H1 (cell line): ENCODE measurements around the gene MT1H. TPM values are rescaled to one million over a fixed set of nuclear protein-coding genes. Genes with fewer than 3 reads are reported as not detected.
A peak's percentile ranks its signal among the peaks of the same experiment; 100 is the strongest.

Source experiments
- CTCF ChIA-PET: fragments of 300-600 bp; sonication (Branson Sonifier 250); formaldehyde crosslinking; loops from one replicate; lab custom pipeline; 2021; ENCODE audit not compliant: partially characterized antibody; lab: Charles Lee
- POLR2A ChIA-PET: fragments of 300-600 bp; sonication (Branson Sonifier 250); formaldehyde crosslinking; loops from one replicate; lab custom pipeline; 2021; ENCODE audit warnings: inconsistent platforms; ENCODE audit not compliant: partially characterized antibody; lab: Charles Lee
- DNase-seq, 2 experiments: peaks; one replicate each; pipeline versions ENCODE4 v3.0.0 to v3.0.0-alpha.2; 2010 to 2022; ENCODE audit warnings: low spot score in 2 of 2, low read depth in 1 of 2, mixed read lengths in 1 of 2
- FAIRE-seq: peaks from 2 replicates; lab custom pipeline; 2011; peaks lifted over from hg19 to GRCh38; lab: Jason Lieb, UNC
- H2AFZ ChIP-seq: 2 replicates; pipeline ENCODE4 v1.8.1; 2012; ENCODE audit warnings: low read length, inconsistent platforms
- H2AK5ac ChIP-seq: 2 replicates; pipeline ENCODE4 v1.6.1; 2013; ENCODE audit warnings: low read depth, low read length
- H2BK120ac ChIP-seq: replicated peaks from 2 replicates; pipeline ENCODE3; 2013; ENCODE audit warnings: low read depth, low read length, inconsistent platforms
- H2BK12ac ChIP-seq: 2 replicates; pipeline ENCODE4 v1.6.1; 2013; ENCODE audit warnings: low read depth, low read length
- H2BK15ac ChIP-seq: 2 replicates; pipeline ENCODE4 v1.6.1; 2013; ENCODE audit warnings: low read length
- H2BK20ac ChIP-seq: 2 replicates; pipeline ENCODE4 v1.6.1; 2013; ENCODE audit warnings: low read length
- H2BK5ac ChIP-seq: 2 replicates; pipeline ENCODE4 v1.6.1; 2013; ENCODE audit warnings: low read depth, low read length
- H3K14ac ChIP-seq: 2 replicates; pipeline ENCODE4 v1.6.1; 2013; ENCODE audit warnings: inconsistent platforms; ENCODE audit not compliant: insufficient read length
- H3K18ac ChIP-seq: 2 replicates; pipeline ENCODE4 v1.6.1; 2013; ENCODE audit warnings: low read length; ENCODE audit errors: extremely low read depth
- H3K23ac ChIP-seq: 2 replicates; pipeline ENCODE4 v1.6.1; 2013; ENCODE audit warnings: inconsistent platforms; ENCODE audit not compliant: insufficient read length
- H3K23me2 ChIP-seq: 2 replicates; pipeline ENCODE4 v1.6.1; 2013; ENCODE audit warnings: low read depth, low read length
- H3K27ac ChIP-seq: 2 replicates; pipeline ENCODE4 v1.6.1; 2011; ENCODE audit warnings: low read depth, low read length, inconsistent platforms
- H3K27me3 ChIP-seq, 4 experiments: replicated peaks in 1 of 4; 1 replicate in 1 of 4; 2 replicates in 3 of 4; pipeline versions ENCODE4 v1.6.1 to v1.8.1; 2011 to 2013; ENCODE audit warnings: low read length in 3 of 4, mild to moderate bottlenecking in 3 of 4, inconsistent platforms in 2 of 4, mixed read lengths in 2 of 4, moderate library complexity in 1 of 4; ENCODE audit not compliant: control insufficient read depth in 3 of 4, insufficient read depth in 3 of 4; ENCODE audit errors: extremely low read depth in 1 of 4
- H3K36me3 ChIP-seq, 4 experiments: 2 replicates each; pipeline versions ENCODE4 v1.6.1 to v1.8.1; 2011 to 2013; ENCODE audit warnings: mild to moderate bottlenecking in 4 of 4, low read length in 3 of 4, moderate library complexity in 2 of 4, control low read depth in 1 of 4, inconsistent platforms in 1 of 4; ENCODE audit not compliant: insufficient read depth in 4 of 4, control insufficient read depth in 2 of 4
- H3K4ac ChIP-seq: replicated peaks from 2 replicates; pipeline ENCODE3; 2013; ENCODE audit warnings: low read length, low read depth, mixed read lengths, inconsistent platforms; ENCODE audit not compliant: insufficient read length
- H3K4me1 ChIP-seq, 4 experiments: replicated peaks in 1 of 4; 1 replicate in 1 of 4; 2 replicates in 3 of 4; pipeline versions ENCODE4 v1.6.1 to v1.8.1; 2011 to 2013; ENCODE audit warnings: low read length in 3 of 4, inconsistent platforms in 2 of 4, mixed read lengths in 1 of 4; ENCODE audit not compliant: insufficient read depth in 4 of 4, control insufficient read depth in 3 of 4
- H3K4me2 ChIP-seq, 2 experiments: 2 replicates each; pipeline versions ENCODE4 v1.6.1 to v1.8.1; 2011 to 2013; ENCODE audit warnings: low read depth in 2 of 2, low read length in 2 of 2, control low read depth in 1 of 2, inconsistent platforms in 1 of 2, mild to moderate bottlenecking in 1 of 2; ENCODE audit not compliant: insufficient read depth in 1 of 2
- H3K4me3 ChIP-seq, 4 experiments: fragments of 200-600, 300-600 bp in 1 of 4; sonication (generic), shearing (Covaris generic), sonication (Bioruptor Twin) in 1 of 4; 2 replicates each; pipeline versions ENCODE4 v1.5.1 to v1.8.1; 2011 to 2016; ENCODE audit warnings: low read length in 4 of 4, low read depth in 3 of 4, control low read depth in 2 of 4, inconsistent platforms in 2 of 4, mild to moderate bottlenecking in 2 of 4, mixed read lengths in 1 of 4, moderate library complexity in 1 of 4; ENCODE audit not compliant: insufficient read depth in 2 of 4; ENCODE audit errors: extremely low read depth in 1 of 4
- H3K56ac ChIP-seq: replicated peaks from 2 replicates; pipeline ENCODE3; 2013; ENCODE audit warnings: low read depth, mild to moderate bottlenecking, mixed read lengths, low read length, inconsistent platforms; ENCODE audit not compliant: insufficient read length
- H3K79me1 ChIP-seq: 2 replicates; pipeline ENCODE4 v1.6.1; 2013; ENCODE audit warnings: low read depth, low read length, control low read depth
- H3K79me2 ChIP-seq, 2 experiments: 2 replicates each; pipeline versions ENCODE4 v1.6.1 to v1.8.1; 2012 to 2013; ENCODE audit warnings: low read length in 2 of 2, mild to moderate bottlenecking in 2 of 2, inconsistent platforms in 1 of 2; ENCODE audit not compliant: insufficient read depth in 2 of 2, control insufficient read depth in 1 of 2
- H3K9ac ChIP-seq, 4 experiments: replicated peaks in 1 of 4; 1 replicate in 1 of 4; 2 replicates in 3 of 4; pipeline versions ENCODE4 v1.6.1 to v1.8.1; 2011 to 2013; ENCODE audit warnings: low read depth in 3 of 4, low read length in 3 of 4, control low read depth in 2 of 4, mild to moderate bottlenecking in 2 of 4, moderate library complexity in 2 of 4, inconsistent platforms in 1 of 4; ENCODE audit errors: extremely low read depth in 1 of 4
- H3K9me3 ChIP-seq, 2 experiments: 2 replicates each; pipeline versions ENCODE4 v1.6.1 to v1.8.1; 2012 to 2013; ENCODE audit warnings: mild to moderate bottlenecking in 2 of 2, moderate library complexity in 2 of 2, control low read depth in 1 of 2, inconsistent platforms in 1 of 2, low read depth in 1 of 2, low read length in 1 of 2, mixed read lengths in 1 of 2; ENCODE audit not compliant: insufficient read depth in 2 of 2
- H4K20me1 ChIP-seq, 2 experiments: replicated peaks in 1 of 2; 2 replicates each; pipeline versions ENCODE3 to v1.8.1; 2011 to 2013; ENCODE audit warnings: inconsistent platforms in 2 of 2, low read length in 2 of 2, mild to moderate bottlenecking in 1 of 2; ENCODE audit not compliant: insufficient read depth in 2 of 2, control insufficient read depth in 1 of 2
- H4K5ac ChIP-seq: 2 replicates; pipeline ENCODE4 v1.6.1; 2013; ENCODE audit warnings: low read length, low read depth, mixed read lengths, inconsistent platforms; ENCODE audit not compliant: insufficient read length
- H4K8ac ChIP-seq: 2 replicates; pipeline ENCODE4 v1.8.0; 2013; ENCODE audit warnings: mild to moderate bottlenecking, moderate library complexity, low read length, inconsistent platforms; ENCODE audit not compliant: insufficient read depth; ENCODE audit errors: extremely low read depth
- H4K91ac ChIP-seq: replicated peaks from 2 replicates; pipeline ENCODE3; 2013; ENCODE audit warnings: low read length, mixed read lengths, inconsistent platforms; ENCODE audit not compliant: insufficient read length
- CBX5 ChIP-seq: fragments of 300-800, 300-1000 bp; sonication (generic); IDR thresholded peaks from 2 replicates; pipeline ENCODE4 v1.7.1; 2016; ENCODE audit warnings: antibody characterized with exemption, low read length, low read depth
- CREB1 ChIP-seq: IDR thresholded peaks from 2 replicates; pipeline ENCODE4 v1.6.1; 2012; ENCODE audit warnings: inconsistent platforms
- EP300 ChIP-seq, 2 experiments: IDR thresholded peaks; 1 replicate in 1 of 2; 2 replicates in 1 of 2; pipeline ENCODE4 v1.6.1; 2011 to 2012; ENCODE audit warnings: low read depth in 2 of 2, low read length in 2 of 2, mild to moderate bottlenecking in 2 of 2, borderline replicate concordance in 1 of 2, inconsistent platforms in 1 of 2, moderate library complexity in 1 of 2
- JUND ChIP-seq: IDR thresholded peaks from 2 replicates; pipeline ENCODE4 v1.6.1; 2011; ENCODE audit warnings: mild to moderate bottlenecking, improper control_type of control experiment, low read length
- RAD21 ChIP-seq, 2 experiments: IDR thresholded peaks in 1 of 2; conservative IDR thresholded peaks in 1 of 2; 2 replicates each; pipeline ENCODE4 v1.6.1; 2011; ENCODE audit warnings: low read depth in 2 of 2, low read length in 2 of 2, improper control_type of control experiment in 1 of 2, inconsistent platforms in 1 of 2, mild to moderate bottlenecking in 1 of 2, moderate library complexity in 1 of 2
- YY1 ChIP-seq: IDR thresholded peaks from 2 replicates; pipeline ENCODE4 v1.6.1; 2011; ENCODE audit warnings: low read depth, mild to moderate bottlenecking, low read length
- WGBS, 2 experiments: shearing (Covaris generic) in 1 of 2; methylation state at CpG; one replicate each; pipeline versions ENCODE4 v1.1.6 to v1.1.7; 2013 to 2015; ENCODE audit warnings: low lambda C conversion rate in 2 of 2, mixed read lengths in 2 of 2, inconsistent platforms in 1 of 2, low coverage in 1 of 2, missing lambda C conversion rate in 1 of 2; ENCODE audit not compliant: insufficient replicate concordance in 2 of 2, insufficient coverage in 1 of 2, insufficient read length in 1 of 2; ENCODE audit errors: extremely low coverage in 1 of 2, missing lambda C conversion rate in 1 of 2; 5-methylcytosine and 5-hydroxymethylcytosine counted together
- polyA plus RNA-seq, 7 experiments: library from polyadenylated mRNA; depleted of rRNA in 3 of 7; stranded (reverse) in 5 of 7; unstranded in 2 of 7; fragments of >200 nt in 5 of 7; fragments of 200-250 nt in 2 of 7; gene quantifications; 1 replicate in 5 of 7; 2 replicates in 1 of 7; 4 replicates in 1 of 7; pipeline versions ENCODE4 v1.2.1 to v1.2.3, GENCODE V29; 2011 to 2013; ENCODE audit warnings: missing spikeins in 2 of 7, mixed read lengths in 2 of 7
- total RNA-seq: library from RNA; stranded (reverse); fragmentation: NEBNext Ultra II Directional; extraction: Animal tissue kit (Norgen Biotek cat#: 25700); gene quantifications from 2 replicates; pipeline ENCODE4 v1.2.1, GENCODE V29; 2021
- TF ChIP-seq, protein P1 (sequence below), 3 experiments: IDR thresholded peaks; 1 replicate in 2 of 3; 2 replicates in 1 of 3; pipeline versions ENCODE4 v1.5.1 to v1.6.1; 2011; ENCODE audit warnings: low read length in 3 of 3, mild to moderate bottlenecking in 3 of 3, inconsistent platforms in 2 of 3, low read depth in 1 of 3, moderate library complexity in 1 of 3; ENCODE audit not compliant: insufficient read depth in 1 of 3; ENCODE audit errors: control extremely low read depth in 1 of 3
- TF ChIP-seq, protein P2 (sequence below): IDR thresholded peaks from 2 replicates; pipeline ENCODE4 v1.6.1; 2012; ENCODE audit warnings: inconsistent platforms

The MT1H gene
- total and polyA plus RNA-seq, 2 of the 8 experiments (the other 6 are each of a cell fraction or from before 2014, with no cell fraction given), result 11.9 to 95.7 TPM

DNA sequence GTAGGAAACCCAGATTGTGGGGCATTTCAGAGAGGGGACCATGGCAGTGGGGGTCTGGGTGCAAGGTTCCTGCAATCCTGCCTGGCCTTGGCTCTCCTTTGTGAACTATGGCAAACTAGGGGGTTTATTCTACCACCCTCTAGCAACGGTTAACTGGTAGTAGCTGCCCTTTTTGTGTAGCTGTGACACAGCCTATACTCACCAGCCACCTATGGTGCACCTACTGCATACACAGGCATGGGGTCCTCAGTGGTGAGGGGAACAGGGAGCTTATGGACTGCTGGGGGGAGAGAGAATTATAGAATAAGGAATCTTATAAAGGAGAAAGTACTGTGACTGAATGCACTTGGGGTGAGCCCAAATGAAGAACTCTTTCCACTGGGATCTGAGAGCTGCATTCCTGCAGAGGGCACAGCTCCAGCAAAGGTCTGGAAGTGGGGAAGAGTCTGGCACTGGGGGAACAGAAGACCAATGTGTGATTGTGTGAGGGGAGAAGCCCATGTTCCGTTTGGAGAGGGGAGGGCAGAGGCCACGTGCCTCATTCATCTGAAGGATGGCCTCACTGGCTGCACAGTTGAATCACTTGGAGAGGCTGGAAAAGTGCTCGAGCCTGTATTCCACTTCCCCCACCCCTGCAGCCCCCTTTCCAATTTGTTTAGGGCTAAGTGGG is 14.8 kb downstream of the MT1H start:
- Histone ChIP-seq H3K9me3 (no peaks in the 10 kb centered on the region), H3K23ac (no peak overlapping the region), H3K4me3 (no peak overlapping the region), H3K79me1 (no peaks in the 10 kb centered on the region; the same call in 1 of the 2 replicates), H2BK120ac (no peak overlapping the region), H4K20me1 (peaks cover 0 to 1% of the 10 kb centered on the region in 2 experiments), H2BK12ac (no peak overlapping the region), H2BK20ac (no peak overlapping the region), H3K4me2 (peak overlapping the region in 1 of 2 experiments; percentile 100; a peak in 1 of 4 replicates), H3K4me1 (peaks cover 0 to 19% (median 8%) of the 10 kb centered on the region in 4 experiments; a peak in 6 of 7 replicates), H4K5ac (no peak overlapping the region), H4K8ac (no peak overlapping the region; the same call in 1 of the 2 replicates), H3K27me3 (peaks cover 0 to 34% (median 20%) of the 10 kb centered on the region in 4 experiments; a peak in 5 of 7 replicates), H3K36me3 (peaks cover 0 to 3% (median 0%) of the 10 kb centered on the region in 4 experiments; a peak in 1 of 8 replicates), H3K9ac (no peak overlapping the region), H3K18ac (no peak overlapping the region), H2BK15ac (0 out of 2 replicates have a peak overlapping the region, but pooled peaks have one; percentile 32), H3K79me2 (no peaks in the 10 kb centered on the region), H2AFZ (no peak overlapping the region), H4K91ac (no peak overlapping the region), H2BK5ac (no peak overlapping the region), H3K23me2 (peaks cover 10% of the 10 kb centered on the region), H3K56ac (no peak overlapping the region), H3K4ac (no peak overlapping the region), H3K14ac (no peak overlapping the region), H2AK5ac (no peak overlapping the region), H3K27ac (no peak overlapping the region)
- DNase-seq (no peak), FAIRE-seq (no peak)
- ChIA-PET CTCF (interaction anchor here (0.6 to 4.5 kb wide), 4 partner anchors 11 to 185 kb away, joined by 3 to 37 read pairs (median 5); no protein-coding TSS in a partner anchor), POLR2A (interaction anchor here (1.2 to 12.9 kb wide), 10 partner anchors 8 to 137 kb away, joined by 3 to 205 read pairs (median 8); partner anchors contain the start of genes MT1A, MT1E, MT1G and MT1H)
- 76% methylated on average over 4 of the region's 4 CpGs; no CpG with 5 or more reads in 1 of the 2 experiments for WGBS, 2 experiments
- TF ChIP-seq, protein P1, sequence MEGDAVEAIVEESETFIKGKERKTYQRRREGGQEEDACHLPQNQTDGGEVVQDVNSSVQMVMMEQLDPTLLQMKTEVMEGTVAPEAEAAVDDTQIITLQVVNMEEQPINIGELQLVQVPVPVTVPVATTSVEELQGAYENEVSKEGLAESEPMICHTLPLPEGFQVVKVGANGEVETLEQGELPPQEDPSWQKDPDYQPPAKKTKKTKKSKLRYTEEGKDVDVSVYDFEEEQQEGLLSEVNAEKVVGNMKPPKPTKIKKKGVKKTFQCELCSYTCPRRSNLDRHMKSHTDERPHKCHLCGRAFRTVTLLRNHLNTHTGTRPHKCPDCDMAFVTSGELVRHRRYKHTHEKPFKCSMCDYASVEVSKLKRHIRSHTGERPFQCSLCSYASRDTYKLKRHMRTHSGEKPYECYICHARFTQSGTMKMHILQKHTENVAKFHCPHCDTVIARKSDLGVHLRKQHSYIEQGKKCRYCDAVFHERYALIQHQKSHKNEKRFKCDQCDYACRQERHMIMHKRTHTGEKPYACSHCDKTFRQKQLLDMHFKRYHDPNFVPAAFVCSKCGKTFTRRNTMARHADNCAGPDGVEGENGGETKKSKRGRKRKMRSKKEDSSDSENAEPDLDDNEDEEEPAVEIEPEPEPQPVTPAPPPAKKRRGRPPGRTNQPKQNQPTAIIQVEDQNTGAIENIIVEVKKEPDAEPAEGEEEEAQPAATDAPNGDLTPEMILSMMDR (IDR thresholded peaks at IDR 0.05; ENCODE audit: control extremely low read depth in 1 of 3, insufficient read depth in 1 of 3, low read depth in 1 of 3, low read length in 3 of 3), result no peak
- TF ChIP-seq EP300 (IDR thresholded peaks at IDR 0.05; ENCODE audit: borderline replicate concordance in 1 of 2, low read depth in 2 of 2, low read length in 2 of 2), result no peak
- TF ChIP-seq JUND, result no peak
- TF ChIP-seq CREB1, result no peak
- no peak for TF ChIP-seq YY1
- TF ChIP-seq CBX5, result no peak
- TF ChIP-seq, protein P2, sequence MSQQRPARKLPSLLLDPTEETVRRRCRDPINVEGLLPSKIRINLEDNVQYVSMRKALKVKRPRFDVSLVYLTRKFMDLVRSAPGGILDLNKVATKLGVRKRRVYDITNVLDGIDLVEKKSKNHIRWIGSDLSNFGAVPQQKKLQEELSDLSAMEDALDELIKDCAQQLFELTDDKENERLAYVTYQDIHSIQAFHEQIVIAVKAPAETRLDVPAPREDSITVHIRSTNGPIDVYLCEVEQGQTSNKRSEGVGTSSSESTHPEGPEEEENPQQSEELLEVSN, result no peak
- TF ChIP-seq RAD21 (IDR thresholded peaks at IDR 0.05 in 1 of 2, conservative IDR thresholded peaks at IDR 0.05 in 1 of 2; ENCODE audit: low read depth in 2 of 2, low read length in 2 of 2), result no peak
